Measurements from ENCODE around the gene TTC28. TPM values are rescaled to one million over a fixed set of nuclear protein-coding genes. Genes with fewer than 3 reads are reported as not detected.
"Not testable (repeated sequence)": the region's sequence is repeated elsewhere in the genome, so short reads cannot be mapped to it uniquely, and the experiment has no call there.

TTC28 gene
- total and polyA plus RNA-seq, 7 donors = 0.23 to 102 (median 46.1) TPM

DNA sequence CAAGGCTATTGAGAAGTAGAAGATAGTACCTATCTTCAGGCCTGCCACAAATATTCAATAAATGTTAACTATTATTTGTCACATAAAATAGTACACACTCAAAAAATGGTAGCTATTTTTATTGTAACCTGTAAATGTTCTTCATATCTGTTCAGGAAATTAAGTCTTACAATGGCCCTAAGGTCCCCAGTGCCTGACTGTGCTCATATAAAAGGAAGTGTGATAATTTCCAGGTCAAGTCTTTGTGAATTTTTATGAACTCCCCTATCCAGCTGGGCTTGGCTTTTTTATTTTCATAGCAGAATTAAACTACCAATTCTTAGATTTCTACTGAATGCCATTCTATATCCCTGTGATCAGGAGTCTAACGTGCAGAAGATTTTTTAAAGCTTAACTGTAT, 476.4 kb downstream of the TTC28 start:
- no peaks in the 10 kb centered on the region for H3K36me3 ChIP-seq
- peaks cover 0 to 15% (median 10%) of the 10 kb centered on the region in 4 donors for H3K4me1 ChIP-seq
- H3K27ac ChIP-seq = no peak overlapping the region
- no peaks in the 10 kb centered on the region for H3K9me3 ChIP-seq
- WGBS, 2 donors = 61 to 75% methylated on average over 1 of the region's 1 CpG
- TF ChIP-seq, protein P1, sequence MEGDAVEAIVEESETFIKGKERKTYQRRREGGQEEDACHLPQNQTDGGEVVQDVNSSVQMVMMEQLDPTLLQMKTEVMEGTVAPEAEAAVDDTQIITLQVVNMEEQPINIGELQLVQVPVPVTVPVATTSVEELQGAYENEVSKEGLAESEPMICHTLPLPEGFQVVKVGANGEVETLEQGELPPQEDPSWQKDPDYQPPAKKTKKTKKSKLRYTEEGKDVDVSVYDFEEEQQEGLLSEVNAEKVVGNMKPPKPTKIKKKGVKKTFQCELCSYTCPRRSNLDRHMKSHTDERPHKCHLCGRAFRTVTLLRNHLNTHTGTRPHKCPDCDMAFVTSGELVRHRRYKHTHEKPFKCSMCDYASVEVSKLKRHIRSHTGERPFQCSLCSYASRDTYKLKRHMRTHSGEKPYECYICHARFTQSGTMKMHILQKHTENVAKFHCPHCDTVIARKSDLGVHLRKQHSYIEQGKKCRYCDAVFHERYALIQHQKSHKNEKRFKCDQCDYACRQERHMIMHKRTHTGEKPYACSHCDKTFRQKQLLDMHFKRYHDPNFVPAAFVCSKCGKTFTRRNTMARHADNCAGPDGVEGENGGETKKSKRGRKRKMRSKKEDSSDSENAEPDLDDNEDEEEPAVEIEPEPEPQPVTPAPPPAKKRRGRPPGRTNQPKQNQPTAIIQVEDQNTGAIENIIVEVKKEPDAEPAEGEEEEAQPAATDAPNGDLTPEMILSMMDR (IDR thresholded peaks at IDR 0.05) = no peak
- TF ChIP-seq POLR2A (IDR thresholded peaks at IDR 0.05) (no peak), POLR2AphosphoS5 (IDR thresholded peaks at IDR 0.05) (no peak), EP300 (IDR thresholded peaks at IDR 0.05) (no peak)
- no peak for DNase-seq
- no peaks in the 10 kb centered on the region for H3K27me3 ChIP-seq
- intact Hi-C loops (cut with DNase I) = no loop called here
- no peak overlapping the region for H3K4me3 ChIP-seq

DNA sequence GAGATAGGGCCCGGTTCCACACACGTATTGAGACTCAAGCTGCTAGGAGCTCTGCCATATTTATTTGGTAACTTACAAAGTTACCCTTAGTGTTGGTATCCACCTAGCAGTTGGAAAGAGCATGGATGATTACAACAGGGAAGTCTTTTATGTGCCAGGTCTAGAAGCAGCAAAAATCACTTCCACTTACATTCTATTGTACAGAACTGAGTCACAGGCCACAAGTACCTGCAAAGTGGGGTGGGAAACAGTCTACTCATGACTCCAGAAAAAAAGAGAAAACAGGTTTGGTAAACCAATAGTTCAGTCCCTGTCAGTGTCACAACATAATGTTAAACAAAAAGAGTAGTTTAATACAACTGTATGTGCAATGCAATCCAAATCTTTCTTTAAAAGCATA, 480.9 kb downstream of the TTC28 start:
- TF ChIP-seq POLR2AphosphoS5 (IDR thresholded peaks at IDR 0.05) (no peak), EP300 (IDR thresholded peaks at IDR 0.05) (no peak), POLR2A (IDR thresholded peaks at IDR 0.05) (no peak)
- TF ChIP-seq, protein P1 (IDR thresholded peaks at IDR 0.05) = no peak
- H3K9me3 ChIP-seq = no peaks in the 10 kb centered on the region
- no peak for DNase-seq
- H3K4me3 ChIP-seq = no peak overlapping the region
- intact Hi-C loops (cut with DNase I) = no loop called here
- WGBS, 2 donors = 90 to 97% methylated on average over 2 of the region's 2 CpGs
- H3K27me3 ChIP-seq = no peaks in the 10 kb centered on the region
- peaks cover 0 to 4% (median 0%) of the 10 kb centered on the region in 4 donors for H3K4me1 ChIP-seq
- no peaks in the 10 kb centered on the region for H3K36me3 ChIP-seq
- H3K27ac ChIP-seq = no peak overlapping the region

DNA sequence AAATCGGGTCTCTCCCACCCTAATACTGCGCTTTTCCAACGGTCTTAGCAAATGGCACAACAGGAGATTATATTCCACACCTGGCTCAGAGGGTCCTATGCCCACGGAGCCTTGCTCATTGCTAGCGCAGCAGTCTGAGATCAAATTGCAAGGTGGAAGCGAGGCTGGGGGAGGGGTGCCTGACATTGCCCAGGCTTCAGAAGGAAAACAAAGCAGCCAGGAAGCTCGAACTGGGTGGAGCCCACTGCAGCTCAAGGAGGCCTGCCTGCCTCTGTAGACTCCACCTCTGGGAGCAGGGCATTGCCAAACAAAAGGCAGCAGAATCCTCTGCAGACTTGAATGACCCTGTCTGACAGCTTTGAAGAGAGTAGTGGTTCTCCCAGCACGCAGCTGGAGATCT, 488.1 kb downstream of the TTC28 start:
- WGBS, 2 donors = 84 to 90% methylated on average over 8 of the region's 8 CpGs

DNA sequence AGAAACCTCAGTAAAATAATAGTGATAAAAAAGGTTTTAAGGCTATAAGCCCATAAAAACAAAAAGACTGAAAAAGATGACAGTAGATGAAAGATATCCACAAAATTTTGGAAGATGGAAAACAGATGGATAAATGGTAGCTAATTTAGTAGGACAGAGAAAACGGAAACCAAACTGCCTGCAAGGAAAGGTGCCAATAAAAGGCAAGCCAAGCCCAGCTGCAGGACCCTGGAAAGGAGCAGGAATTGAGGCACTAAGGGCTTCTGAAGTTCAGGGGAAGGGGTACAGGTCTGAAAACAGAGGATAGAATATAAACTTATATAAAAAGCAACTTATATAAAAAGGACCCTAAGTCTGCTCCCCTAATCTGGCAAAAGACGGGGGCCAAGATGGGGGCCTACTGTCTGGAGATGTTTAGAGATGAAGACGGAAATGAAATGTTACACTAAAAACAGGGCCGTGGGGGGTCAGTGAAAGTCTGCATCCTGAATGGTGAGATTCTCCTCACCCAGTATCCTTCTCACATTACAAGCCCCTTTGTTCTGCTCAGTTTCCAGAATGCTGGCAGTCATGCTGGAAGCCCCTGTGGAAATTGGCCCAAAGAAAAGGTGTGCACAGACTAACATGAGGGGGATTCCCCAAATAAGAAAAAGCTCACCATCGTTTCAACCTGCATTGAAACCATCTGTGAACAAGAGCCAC, 491.3 kb downstream of the TTC28 start:
- WGBS, 2 donors = 75 to 79% methylated on average over 5 of the region's 5 CpGs
- intact Hi-C loops (cut with DNase I) = no loop called here

More for the DNA sequence above, 488.1 kb downstream of the TTC28 start:
- DNase-seq; intact Hi-C loops (cut with DNase I); H3K4me1 ChIP-seq; H3K27ac ChIP-seq; H3K9me3 ChIP-seq; H3K4me3 ChIP-seq; H3K27me3 ChIP-seq; H3K36me3 ChIP-seq: not testable (repeated sequence)

DNA sequence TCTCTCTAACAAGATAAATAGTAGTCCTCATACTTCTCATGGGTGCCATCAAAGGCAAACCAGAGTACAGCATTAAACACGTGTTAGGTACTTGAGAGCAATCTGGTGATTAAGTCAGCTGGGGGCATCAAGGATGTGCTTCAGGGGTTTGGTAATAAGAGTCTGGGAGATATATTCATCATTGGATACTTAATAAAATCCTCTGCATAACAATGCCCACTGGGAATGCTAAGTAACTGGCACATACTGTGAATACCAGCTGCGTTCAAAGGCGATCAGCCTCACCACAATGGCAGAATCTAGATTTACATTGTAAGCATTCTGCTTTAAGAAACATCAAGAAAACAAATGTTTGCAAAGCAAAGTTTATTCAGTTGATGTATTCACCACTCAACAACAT, 492.0 kb downstream of the TTC28 start:
- TF ChIP-seq, protein P1 (IDR thresholded peaks at IDR 0.05) = no peak
- TF ChIP-seq POLR2AphosphoS5 (IDR thresholded peaks at IDR 0.05) (no peak), POLR2A (IDR thresholded peaks at IDR 0.05) (no peak), EP300 (IDR thresholded peaks at IDR 0.05) (no peak)
- Histone ChIP-seq H3K27me3 (no peaks in the 10 kb centered on the region), H3K36me3 (no peaks in the 10 kb centered on the region), H3K4me3 (no peak overlapping the region), H3K9me3 (no peaks in the 10 kb centered on the region), H3K4me1 (peaks cover 0 to 6% (median 0%) of the 10 kb centered on the region in 4 donors), H3K27ac (no peak overlapping the region)
- intact Hi-C loops (cut with DNase I) = no loop called here
- 94 to 97% methylated on average over 3 of the region's 3 CpGs for WGBS, 2 donors
- DNase-seq = no peak

More for the DNA sequence above, 491.3 kb downstream of the TTC28 start:
- no peak for DNase-seq
- Histone ChIP-seq H3K9me3 (no peaks in the 10 kb centered on the region), H3K27me3 (no peaks in the 10 kb centered on the region), H3K27ac (no peak overlapping the region), H3K4me1 (no peaks in the 10 kb centered on the region), H3K36me3 (no peaks in the 10 kb centered on the region), H3K4me3 (no peak overlapping the region)
- TF ChIP-seq EP300 (IDR thresholded peaks at IDR 0.05) = no peak
- no peak for TF ChIP-seq POLR2A (IDR thresholded peaks at IDR 0.05)
- TF ChIP-seq POLR2AphosphoS5 (IDR thresholded peaks at IDR 0.05) = no peak
- TF ChIP-seq, protein P1 (IDR thresholded peaks at IDR 0.05) = no peak

All from sigmoid colon (tissue), 7 donors.